ENCODE data around the gene MDFIC.

- TF ChIP-seq CTCF (IDR thresholded peaks at IDR 0.05) (no peak), POLR2AphosphoS5 (IDR thresholded peaks at IDR 0.05) (no peak), EP300 (IDR thresholded peaks at IDR 0.05) (no peak), POLR2A (IDR thresholded peaks at IDR 0.05) (no peak)
These were observed 136.8 kb downstream of the MDFIC start for GRCh38 chr7:115058726-115059125.

All from upper lobe of left lung (tissue), 4 donors.